Measurements from ENCODE around the gene UBR3. TPM values are rescaled to one million over a fixed set of nuclear protein-coding genes. Genes with fewer than 3 reads are reported as not detected.

The UBR3 gene
- total RNA-seq, 1 experiment from 2014 or later, result 16.4 TPM

GRCh38 chr2:169983506-169983905 lies 156.3 kb downstream of the UBR3 start (continued):
- TF ChIP-seq, protein P1, sequence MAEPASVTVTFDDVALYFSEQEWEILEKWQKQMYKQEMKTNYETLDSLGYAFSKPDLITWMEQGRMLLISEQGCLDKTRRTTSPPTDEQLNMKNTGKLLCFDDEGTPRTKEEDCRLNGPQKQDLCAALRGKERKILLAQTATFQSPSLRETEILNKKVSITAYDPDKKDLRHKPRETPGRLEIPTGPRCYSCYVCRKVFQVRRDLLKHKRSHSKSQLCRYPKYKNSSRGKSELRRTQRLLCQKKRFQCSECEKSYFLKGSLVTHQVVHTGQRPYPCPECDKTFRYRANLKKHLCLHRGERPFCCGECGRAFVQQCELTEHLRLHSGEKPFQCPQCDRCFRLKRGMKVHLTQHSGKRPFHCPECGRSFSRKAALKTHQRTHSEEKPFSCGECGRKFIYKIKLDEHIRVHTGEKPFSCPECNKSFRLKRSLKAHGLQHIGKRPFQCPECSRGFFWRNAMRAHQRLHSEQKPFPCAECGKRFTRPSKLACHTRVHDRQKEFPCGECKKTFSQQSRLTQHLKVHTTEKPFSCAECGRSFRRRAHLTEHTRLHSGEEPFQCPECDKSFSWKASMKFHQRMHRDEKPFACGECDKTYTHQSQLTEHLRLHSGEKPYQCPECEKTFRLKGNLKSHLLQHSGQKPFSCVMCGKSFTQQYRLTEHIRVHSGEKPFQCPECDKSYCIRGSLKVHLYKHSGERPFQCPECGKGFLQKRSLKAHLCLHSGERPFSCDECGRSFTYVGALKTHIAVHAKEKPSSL (CRISPR knock-in tag; conservative IDR thresholded peaks at IDR 0.05), result no peak
- TF ChIP-seq JUN (CRISPR knock-in tag; IDR thresholded peaks at IDR 0.05) (no peak), GTF2I (CRISPR knock-in tag; conservative IDR thresholded peaks at IDR 0.05) (no peak), TCF7 (CRISPR knock-in tag; IDR thresholded peaks at IDR 0.05; ENCODE audit: low read depth) (no peak), NR2C2 (CRISPR knock-in tag; IDR thresholded peaks at IDR 0.05) (no peak), MYBL2 (CRISPR knock-in tag; IDR thresholded peaks at IDR 0.05) (no peak), RELA (CRISPR knock-in tag; IDR thresholded peaks at IDR 0.05; ENCODE audit: borderline replicate concordance) (no peak), RORB (CRISPR knock-in tag; IDR thresholded peaks at IDR 0.05) (no peak)
- TF ChIP-seq, protein P2, sequence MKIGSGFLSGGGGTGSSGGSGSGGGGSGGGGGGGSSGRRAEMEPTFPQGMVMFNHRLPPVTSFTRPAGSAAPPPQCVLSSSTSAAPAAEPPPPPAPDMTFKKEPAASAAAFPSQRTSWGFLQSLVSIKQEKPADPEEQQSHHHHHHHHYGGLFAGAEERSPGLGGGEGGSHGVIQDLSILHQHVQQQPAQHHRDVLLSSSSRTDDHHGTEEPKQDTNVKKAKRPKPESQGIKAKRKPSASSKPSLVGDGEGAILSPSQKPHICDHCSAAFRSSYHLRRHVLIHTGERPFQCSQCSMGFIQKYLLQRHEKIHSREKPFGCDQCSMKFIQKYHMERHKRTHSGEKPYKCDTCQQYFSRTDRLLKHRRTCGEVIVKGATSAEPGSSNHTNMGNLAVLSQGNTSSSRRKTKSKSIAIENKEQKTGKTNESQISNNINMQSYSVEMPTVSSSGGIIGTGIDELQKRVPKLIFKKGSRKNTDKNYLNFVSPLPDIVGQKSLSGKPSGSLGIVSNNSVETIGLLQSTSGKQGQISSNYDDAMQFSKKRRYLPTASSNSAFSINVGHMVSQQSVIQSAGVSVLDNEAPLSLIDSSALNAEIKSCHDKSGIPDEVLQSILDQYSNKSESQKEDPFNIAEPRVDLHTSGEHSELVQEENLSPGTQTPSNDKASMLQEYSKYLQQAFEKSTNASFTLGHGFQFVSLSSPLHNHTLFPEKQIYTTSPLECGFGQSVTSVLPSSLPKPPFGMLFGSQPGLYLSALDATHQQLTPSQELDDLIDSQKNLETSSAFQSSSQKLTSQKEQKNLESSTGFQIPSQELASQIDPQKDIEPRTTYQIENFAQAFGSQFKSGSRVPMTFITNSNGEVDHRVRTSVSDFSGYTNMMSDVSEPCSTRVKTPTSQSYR (CRISPR knock-in tag; IDR thresholded peaks at IDR 0.05), result no peak

DNA sequence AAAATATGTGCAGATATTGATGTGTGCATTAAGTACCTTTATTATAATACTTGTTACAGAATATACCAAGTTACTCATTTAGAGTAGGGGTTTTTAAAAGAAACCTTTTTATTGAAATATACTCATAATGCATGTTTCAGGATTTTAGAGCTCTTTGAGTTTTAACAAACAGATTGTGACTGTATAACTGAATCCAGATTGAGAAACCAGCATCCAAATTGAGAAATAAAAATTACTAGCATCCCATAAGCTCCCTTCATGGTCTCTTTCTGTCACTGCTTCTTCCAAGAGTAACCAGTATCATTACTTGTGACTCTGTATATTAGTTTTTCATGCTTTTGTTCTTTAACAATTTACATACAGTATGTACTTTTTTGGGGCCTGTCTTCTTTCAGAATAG lies 156.9 kb downstream of the UBR3 start:
- Mint-ChIP-seq H3K9me3 (no peaks in the 10 kb centered on the region), H3K27ac (no peak overlapping the region), H3K27me3 (ENCODE audit: low read depth) (no peaks in the 10 kb centered on the region), H3K4me1 (no peaks in the 10 kb centered on the region), H3K4me3 (no peak overlapping the region), H3K36me3 (no peaks in the 10 kb centered on the region)
- ATAC-seq (no peak), DNase-seq (ENCODE audit: low spot score) (no peak)
- ChIA-PET POLR2A (no interaction called here), CTCF (interaction anchor here (1.1 to 1.5 kb wide), 2 partner anchors 159 to 425 kb away, joined by 3 to 4 read pairs; partner anchors contain the start of gene METTL5)
- TF ChIP-seq, protein P3, sequence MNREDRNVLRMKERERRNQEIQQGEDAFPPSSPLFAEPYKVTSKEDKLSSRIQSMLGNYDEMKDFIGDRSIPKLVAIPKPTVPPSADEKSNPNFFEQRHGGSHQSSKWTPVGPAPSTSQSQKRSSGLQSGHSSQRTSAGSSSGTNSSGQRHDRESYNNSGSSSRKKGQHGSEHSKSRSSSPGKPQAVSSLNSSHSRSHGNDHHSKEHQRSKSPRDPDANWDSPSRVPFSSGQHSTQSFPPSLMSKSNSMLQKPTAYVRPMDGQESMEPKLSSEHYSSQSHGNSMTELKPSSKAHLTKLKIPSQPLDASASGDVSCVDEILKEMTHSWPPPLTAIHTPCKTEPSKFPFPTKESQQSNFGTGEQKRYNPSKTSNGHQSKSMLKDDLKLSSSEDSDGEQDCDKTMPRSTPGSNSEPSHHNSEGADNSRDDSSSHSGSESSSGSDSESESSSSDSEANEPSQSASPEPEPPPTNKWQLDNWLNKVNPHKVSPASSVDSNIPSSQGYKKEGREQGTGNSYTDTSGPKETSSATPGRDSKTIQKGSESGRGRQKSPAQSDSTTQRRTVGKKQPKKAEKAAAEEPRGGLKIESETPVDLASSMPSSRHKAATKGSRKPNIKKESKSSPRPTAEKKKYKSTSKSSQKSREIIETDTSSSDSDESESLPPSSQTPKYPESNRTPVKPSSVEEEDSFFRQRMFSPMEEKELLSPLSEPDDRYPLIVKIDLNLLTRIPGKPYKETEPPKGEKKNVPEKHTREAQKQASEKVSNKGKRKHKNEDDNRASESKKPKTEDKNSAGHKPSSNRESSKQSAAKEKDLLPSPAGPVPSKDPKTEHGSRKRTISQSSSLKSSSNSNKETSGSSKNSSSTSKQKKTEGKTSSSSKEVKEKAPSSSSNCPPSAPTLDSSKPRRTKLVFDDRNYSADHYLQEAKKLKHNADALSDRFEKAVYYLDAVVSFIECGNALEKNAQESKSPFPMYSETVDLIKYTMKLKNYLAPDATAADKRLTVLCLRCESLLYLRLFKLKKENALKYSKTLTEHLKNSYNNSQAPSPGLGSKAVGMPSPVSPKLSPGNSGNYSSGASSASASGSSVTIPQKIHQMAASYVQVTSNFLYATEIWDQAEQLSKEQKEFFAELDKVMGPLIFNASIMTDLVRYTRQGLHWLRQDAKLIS (CRISPR knock-in tag; IDR thresholded peaks at IDR 0.05; ENCODE audit: borderline replicate concordance), result no peak
- TF ChIP-seq CTCF (IDR thresholded peaks at IDR 0.05), result no peak
- no peak for TF ChIP-seq E2F4 (CRISPR knock-in tag; IDR thresholded peaks at IDR 0.05; ENCODE audit: borderline replicate concordance, low read depth)
- TF ChIP-seq GABPB1 (CRISPR knock-in tag; IDR thresholded peaks at IDR 0.05), result no peak
- TF ChIP-seq, protein P4, sequence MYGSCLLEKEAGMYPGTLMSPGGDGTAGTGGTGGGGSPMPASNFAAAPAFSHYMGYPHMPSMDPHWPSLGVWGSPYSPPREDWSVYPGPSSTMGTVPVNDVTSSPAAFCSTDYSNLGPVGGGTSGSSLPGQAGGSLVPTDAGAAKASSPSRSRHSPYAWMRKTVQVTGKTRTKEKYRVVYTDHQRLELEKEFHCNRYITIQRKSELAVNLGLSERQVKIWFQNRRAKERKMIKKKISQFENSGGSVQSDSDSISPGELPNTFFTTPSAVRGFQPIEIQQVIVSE (CRISPR knock-in tag; IDR thresholded peaks at IDR 0.05; ENCODE audit: borderline replicate concordance), result no peak
- TF ChIP-seq SP1 (CRISPR knock-in tag; conservative IDR thresholded peaks at IDR 0.05), result no peak
- TF ChIP-seq SMAD4 (CRISPR knock-in tag; IDR thresholded peaks at IDR 0.05), result no peak
- TF ChIP-seq ZNF396 (CRISPR knock-in tag; IDR thresholded peaks at IDR 0.05; ENCODE audit: borderline replicate concordance), result no peak
- TF ChIP-seq, protein P5, sequence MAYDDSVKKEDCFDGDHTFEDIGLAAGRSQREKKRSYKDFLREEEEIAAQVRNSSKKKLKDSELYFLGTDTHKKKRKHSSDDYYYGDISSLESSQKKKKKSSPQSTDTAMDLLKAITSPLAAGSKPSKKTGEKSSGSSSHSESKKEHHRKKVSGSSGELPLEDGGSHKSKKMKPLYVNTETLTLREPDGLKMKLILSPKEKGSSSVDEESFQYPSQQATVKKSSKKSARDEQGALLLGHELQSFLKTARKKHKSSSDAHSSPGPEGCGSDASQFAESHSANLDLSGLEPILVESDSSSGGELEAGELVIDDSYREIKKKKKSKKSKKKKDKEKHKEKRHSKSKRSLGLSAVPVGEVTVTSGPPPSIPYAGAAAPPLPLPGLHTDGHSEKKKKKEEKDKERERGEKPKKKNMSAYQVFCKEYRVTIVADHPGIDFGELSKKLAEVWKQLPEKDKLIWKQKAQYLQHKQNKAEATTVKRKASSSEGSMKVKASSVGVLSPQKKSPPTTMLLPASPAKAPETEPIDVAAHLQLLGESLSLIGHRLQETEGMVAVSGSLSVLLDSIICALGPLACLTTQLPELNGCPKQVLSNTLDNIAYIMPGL (CRISPR knock-in tag; IDR thresholded peaks at IDR 0.05), result no peak
- no peak for TF ChIP-seq MYBL2 (CRISPR knock-in tag; IDR thresholded peaks at IDR 0.05)
- TF ChIP-seq, protein P6, sequence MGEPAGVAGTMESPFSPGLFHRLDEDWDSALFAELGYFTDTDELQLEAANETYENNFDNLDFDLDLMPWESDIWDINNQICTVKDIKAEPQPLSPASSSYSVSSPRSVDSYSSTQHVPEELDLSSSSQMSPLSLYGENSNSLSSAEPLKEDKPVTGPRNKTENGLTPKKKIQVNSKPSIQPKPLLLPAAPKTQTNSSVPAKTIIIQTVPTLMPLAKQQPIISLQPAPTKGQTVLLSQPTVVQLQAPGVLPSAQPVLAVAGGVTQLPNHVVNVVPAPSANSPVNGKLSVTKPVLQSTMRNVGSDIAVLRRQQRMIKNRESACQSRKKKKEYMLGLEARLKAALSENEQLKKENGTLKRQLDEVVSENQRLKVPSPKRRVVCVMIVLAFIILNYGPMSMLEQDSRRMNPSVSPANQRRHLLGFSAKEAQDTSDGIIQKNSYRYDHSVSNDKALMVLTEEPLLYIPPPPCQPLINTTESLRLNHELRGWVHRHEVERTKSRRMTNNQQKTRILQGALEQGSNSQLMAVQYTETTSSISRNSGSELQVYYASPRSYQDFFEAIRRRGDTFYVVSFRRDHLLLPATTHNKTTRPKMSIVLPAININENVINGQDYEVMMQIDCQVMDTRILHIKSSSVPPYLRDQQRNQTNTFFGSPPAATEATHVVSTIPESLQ (CRISPR knock-in tag; IDR thresholded peaks at IDR 0.05), result no peak
- no peak for TF ChIP-seq IRF2 (CRISPR knock-in tag; IDR thresholded peaks at IDR 0.05; ENCODE audit: borderline replicate concordance, low read depth)

Data from WTC11 (cell line).